CD4-positive, alpha-beta T cell treated with Interleukin-4 for 1 hour (primary cell): ENCODE measurements around the gene SPTA1.
"Not testable (repeated sequence)": the region's sequence is repeated elsewhere in the genome, so short reads cannot be mapped to it uniquely, and the experiment has no call there.

Source experiments
- DNase-seq, 2 donors: peaks; one replicate each; pipeline ENCODE4 v3.0.0-alpha.2; 2020 to 2022

Gene SPTA1

DNA sequence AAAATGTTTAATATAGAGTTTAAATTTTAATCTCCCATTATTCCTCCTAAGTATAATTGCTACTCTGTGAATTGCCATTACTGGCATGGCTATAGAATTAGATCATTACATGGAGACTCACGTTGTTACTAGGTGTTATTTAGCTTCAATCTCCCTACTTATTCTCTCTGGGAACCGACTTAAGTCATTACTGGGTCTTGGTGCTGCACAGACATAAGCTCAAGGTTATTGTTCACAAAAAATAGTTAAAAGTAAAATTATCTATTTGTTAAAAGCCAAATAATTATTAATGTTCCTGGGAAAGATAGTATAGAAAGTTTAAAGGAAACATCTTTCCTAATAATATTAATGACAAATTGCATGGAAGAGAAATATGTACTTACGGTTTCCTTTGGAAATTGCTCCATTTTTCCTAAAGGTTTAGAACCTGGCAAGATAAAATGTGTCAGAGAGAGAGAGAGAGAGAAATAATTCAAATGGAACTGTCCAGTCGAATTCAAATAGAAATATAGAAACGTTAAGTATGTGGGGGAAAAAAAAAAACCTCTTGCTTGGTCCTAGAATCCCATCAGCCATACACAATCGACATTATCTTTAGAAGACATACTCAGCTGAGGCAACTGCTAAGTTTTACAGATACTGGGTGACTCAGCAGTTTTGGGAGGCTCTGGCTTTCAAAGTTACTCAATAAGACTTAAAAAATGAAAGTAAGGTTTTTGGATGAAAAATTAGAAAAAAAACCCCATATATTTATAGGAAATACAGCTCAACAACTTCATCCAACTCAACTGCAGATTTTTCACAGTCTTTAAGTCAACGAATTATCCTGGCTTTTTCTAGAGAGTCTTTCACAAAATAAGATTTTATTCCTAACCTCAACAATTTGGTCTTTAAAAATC, at the start of gene SPTA1:
TSS of gene SPTA1 (minus strand) at position 605 of the 899 bp plus-strand sequence. CDS start at position 407, 198 bp downstream.
- DNase-seq = peak in 1 of 2 donors; percentile 11

DNA sequence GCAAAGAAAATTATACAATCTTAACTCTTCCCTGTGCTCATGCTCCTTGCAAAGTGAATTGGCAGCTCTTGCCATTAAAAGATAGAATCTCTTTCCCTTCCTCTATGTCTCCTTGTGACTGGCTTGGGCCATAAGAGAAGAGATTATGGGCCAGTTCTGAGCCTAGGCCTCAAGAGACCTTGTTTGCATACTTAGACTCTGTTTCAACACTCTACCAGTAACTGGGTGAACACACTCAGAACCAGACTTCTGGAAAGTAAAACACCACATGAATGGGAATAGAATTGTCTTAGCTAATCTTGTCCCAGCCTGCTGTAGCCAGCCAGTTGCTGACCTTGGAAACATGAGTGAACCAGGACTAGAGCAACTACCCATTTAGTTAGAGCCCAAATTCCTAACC, 49.3 kb upstream of the SPTA1 start:
- DNase-seq = no peak

DNA sequence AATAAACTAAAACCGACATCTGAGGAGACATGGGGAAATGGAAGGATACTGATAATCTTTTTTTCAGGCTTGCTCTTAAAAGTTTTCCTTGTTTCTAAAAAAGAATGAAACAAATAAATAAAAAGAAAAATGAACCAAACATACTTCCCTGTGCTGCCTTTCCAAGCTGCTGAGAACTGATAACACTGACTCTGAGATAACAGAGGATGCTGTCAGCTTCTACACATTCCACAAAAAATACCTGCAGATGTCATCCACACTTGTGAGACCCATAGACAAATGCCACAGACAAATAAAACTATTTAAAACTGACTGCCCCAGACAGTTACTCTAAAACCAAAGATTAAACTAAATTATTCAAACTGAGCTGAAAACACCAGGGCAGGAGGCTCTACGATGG, 46.0 kb upstream of the SPTA1 start:
- DNase-seq = no peak

DNA sequence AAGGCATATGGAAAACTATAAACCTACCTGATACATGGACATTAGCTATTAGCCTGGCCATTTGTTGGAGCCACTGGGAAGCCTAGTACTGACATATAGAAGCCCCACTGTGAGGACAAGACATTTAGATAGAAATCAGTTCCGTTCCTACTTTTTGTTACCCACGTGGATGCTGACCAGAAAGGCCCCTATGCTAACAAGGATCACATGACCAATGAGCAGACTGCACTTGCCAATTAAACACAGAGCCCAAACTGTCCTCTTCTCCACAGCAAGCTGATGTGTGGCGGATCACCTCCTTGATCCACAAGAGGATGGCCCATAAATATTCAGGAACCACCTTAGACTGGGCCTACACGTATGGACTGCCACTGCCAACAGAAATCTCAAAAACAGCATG, 45.2 kb upstream of the SPTA1 start:
- DNase-seq = no peak

DNA sequence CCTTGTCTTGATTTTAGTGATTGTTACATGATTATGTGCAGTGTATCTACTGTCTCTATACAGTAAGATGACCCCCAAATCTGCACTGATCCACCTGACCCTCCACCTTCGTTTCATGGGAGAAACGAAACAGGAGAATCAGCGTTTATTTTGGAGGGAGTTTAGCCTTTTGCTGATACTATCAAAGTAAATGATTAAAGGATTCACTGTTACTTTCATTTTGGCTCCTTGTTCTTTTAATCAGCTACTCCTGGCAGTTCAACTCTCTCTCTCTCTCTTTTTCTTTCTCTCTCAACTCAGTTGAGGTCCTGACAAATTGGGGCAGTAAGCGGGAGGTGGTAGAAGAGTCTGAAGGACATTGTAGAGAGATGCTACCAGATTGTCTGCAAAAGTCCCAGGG, 43.9 kb upstream of the SPTA1 start:
- no peak for DNase-seq

DNA sequence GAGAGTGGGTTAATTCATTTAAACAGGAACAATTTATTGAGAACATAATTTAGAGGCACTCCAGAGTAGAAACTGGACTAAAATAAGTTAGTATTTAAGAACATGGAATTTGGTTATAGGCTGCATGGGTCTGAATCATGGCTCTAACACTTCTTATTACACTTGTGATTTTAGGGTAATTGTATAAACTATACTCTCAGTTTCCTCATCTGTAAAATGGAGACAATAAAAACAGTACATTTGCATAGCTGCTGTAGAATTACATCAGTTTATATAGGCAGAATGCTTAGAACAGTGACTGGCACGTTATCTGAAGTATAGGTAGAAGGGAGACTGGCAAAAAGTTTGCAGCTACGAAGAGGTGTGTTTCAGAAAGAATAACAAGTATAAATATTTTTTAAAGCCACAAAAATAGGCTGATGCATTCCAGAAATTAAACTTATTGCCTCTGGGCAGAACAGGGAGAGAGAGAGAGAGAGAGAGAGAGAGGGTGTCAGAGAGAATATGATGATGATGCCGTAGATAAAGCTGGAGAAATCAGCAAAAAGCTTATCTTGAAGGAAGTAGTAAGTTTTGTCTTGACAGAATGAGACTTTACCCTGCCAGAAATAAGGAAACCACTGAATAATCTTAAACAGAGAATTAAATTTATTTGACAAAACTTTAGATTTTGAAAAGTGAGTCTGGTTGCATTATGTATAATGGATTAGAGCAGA, 42.2 kb upstream of the SPTA1 start:
- DNase-seq = no peak

DNA sequence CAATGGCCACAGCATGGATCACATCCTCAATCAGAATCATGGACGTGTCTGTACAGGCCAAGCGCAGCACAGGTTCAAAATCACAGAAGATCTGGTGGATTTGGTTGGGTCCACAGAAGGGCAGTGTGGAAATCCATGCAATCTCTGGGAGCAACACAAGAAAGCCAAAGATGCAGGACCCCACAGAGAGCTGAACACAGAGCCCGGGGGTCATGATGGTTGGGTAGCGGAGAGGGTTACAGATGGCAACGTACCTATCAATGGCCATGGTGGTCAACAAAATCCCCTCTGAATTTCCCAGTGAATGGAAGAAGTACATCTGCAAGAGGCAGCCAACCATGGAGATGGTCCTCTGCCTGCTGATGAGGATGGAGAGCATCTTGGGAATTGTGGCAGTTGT, 37.9 kb upstream of the SPTA1 start:
- no peak for DNase-seq

DNA sequence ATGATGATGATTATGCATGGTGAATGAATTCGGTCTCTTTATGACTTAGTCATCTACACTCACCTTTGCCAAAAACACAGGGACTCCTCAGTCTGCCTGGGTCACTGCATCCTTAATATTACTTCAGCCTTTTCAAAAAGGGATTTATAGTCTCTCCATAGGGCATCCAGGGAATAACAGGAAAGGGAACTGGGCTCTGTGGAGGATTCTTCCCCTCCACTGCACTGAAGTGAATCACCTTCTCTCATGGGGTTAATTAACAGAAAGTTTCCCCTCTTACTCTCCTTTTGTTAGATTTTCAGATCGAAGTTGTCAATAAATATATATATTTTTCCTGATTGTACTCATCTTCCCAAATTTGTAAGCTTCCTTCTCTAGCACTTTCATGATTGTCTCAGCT, 34.1 kb upstream of the SPTA1 start, which contains the start of gene OR6K3:
TSS of gene OR6K3 (minus strand) at position 101 of the 400 bp plus-strand sequence. CDS start 2,605 bp downstream, outside the sequence.
- DNase-seq = no peak

DNA sequence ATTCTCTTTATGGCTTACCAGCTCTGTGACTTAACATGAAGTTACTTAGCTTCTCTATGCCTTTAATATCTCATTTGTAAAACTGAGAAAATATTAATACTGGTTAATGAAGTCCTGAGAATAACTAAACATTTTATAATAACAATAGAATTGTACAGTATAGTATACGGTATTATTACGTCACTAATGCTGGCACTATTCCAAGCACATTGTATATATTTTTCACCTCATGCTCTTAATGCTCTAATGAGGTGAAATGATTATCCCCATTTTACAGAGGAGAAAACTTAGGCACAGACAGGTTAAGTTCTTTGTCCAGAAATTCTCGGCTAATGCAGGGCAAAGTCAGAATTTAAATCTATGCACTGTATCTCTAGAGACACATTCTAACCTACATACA, 33.1 kb upstream of the SPTA1 start:
- DNase-seq = no peak

DNA sequence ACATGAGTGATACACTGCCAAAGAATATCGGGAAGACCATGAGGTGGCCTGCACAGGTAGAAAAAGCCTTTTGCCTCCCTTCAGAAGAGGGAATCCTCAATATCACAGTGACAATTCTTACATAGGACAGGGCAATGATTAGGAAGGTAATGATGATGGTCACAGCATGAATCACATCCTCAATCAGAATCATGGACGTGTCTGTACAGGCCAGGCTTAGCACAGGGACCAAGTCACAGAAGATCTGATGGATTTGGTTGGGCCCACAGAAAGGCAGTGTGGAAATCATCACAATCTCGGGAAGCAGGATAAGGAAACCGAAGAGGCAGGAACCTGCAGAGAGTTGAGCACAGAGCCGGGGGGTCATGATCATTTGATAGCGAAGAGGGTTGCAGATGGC, 30.8 kb upstream of the SPTA1 start:
- no peak for DNase-seq

DNA sequence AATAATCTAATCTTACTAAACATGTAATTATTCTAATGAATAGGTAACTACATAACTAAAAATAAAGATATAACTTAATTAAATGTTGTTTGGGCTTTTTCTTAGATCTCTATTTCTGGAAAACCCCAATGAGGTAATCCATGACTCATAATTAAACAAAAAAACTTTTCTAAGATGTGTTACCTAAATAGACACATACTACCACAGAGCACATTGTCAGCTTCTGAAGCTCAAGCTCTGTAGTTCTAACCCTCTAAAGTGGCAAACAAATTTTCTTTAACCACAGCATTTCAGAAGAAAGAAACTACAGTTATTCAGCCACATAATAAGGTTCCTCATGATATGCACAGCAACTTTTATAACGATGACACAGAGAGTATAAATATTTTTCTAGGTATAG, 29.8 kb upstream of the SPTA1 start:
- DNase-seq = no peak

DNA sequence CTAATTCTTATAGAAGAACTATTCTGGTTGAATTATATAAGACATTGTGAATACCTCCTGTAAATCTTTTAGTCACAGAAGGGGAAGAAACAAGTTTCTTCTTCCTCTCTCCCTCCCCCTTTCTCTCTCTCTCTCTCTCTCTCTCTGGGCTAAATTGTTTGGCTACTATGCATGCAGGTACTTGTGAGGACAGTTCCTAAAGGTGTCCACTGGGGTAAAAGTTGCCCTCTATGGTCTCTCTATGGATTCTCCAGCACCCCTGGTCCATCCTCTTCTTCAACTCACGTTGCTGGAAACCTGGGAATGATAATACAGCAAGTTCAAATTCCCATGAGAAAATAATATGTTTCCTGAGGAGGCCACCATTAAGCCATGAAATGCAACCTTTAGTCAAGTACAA, 28.2 kb upstream of the SPTA1 start:
- no peak for DNase-seq

DNA sequence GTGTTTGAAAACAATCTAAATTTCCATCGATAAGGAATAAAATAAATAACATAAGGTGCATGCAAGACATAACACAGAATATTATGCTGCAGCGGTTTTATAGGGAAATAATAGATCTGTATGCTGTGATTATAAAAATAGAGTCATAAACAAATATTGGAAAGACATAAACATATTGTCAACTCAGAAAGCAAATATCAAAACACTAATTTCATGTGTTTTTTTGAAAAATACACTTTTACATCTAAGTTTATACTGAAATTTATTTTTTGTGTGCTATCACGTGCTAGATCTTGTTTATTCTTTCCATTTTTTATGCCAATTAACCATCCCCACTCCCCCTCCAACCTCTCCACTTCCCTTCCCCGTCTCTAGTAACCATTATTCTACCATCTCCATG, 24.6 kb upstream of the SPTA1 start:
- no peak for DNase-seq

DNA sequence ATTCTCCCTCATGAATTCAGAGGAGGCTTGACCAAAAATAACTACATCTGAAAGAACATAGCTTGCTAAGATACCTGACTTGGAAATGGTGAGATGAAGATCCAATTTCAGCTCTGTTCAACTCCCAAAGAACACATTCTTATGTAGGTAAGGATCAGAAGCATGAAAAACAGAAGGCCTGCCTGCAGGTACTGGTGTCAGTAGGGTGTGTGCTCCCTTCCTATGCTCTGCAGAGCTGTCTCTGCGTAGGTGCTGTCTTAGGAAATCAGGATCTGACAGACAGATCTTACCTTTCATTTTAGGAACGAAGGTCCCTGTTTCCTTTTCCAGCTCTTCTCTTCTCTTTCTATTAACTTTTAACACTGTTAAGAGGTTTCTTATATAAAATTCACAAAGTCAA, 19.6 kb upstream of the SPTA1 start:
- DNase-seq = no peak

DNA sequence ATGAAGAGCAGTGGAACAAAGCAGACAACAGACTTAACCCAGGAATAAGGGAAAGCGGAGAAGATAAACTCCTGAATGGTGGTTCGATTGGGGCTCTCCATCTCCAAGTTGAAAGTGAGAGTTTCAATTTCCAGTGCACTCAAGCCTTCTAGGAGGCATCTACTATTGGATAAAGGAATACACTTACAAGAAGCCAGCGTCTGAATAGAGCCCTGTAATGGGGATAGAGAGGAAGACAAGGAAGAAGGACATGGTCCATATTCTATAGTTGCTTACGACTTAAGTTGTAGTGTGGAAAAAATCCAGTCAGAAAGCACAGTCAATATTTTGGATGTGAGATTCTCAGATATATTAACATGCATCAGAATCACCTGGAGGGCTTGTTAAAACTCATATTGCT, 14.0 kb upstream of the SPTA1 start, which contains the start of gene OR6K2:
TSS of gene OR6K2 (minus strand) at position 101 of the 400 bp plus-strand sequence. CDS start at position 101, 0 bp downstream.
- DNase-seq = no peak

DNA sequence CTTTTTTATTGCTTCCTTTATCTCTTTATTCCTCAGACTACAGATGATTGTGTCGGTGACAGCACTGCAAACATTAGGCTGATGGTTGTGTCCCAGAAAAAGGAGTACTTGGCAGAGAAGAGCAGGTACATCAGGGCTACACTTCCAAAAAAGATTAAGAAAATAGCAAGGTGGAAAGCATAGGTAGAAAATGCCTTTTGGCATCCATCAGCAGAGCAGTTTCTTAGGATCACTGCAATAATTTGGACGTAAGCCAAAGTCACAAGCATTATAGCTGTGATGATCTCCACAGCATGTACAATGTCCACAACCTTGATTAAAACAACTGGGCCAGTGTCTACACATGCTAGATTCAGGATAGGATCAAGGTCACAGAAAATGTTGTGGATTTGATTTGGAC, 8.1 kb upstream of the SPTA1 start:
- no peak for DNase-seq

DNA sequence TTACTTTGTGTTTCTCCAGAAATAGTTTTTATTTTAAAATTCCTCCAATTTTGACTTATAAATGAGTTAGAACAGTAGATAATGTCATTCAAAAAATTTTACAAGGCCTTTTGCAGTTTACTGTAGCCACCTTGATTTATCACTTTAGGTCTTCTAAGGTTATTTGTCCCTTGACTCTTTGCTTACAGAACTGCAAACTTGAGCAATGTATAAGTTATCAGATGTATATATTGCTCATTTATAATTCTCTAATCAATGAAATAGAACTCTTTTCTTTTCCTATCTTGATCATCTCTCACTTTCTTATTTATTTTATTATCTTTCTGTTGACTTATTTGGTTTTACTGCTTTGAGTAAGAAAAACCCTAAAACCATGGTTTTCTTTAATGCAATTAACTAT, 5.8 kb upstream of the SPTA1 start:
- DNase-seq = no peak

DNA sequence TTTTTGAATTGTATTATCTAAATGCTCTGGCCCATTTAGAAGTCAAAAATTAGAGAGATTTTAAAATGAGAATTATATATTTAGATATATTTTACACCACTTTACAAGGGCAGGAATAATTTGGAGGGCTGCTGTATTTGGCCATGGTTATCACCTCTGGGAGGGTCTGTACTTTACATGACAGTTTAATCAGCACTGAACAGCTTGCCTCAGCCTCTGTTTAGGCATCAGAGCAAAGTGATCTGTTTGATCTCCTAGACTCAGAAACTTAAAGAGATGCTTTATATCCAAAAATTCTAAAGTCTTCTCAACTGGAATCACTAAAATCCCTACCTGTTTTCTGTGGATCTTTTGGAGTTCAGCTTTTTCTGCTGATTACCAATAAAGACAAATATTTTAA, 5.4 kb upstream of the SPTA1 start:
- DNase-seq = no peak

DNA sequence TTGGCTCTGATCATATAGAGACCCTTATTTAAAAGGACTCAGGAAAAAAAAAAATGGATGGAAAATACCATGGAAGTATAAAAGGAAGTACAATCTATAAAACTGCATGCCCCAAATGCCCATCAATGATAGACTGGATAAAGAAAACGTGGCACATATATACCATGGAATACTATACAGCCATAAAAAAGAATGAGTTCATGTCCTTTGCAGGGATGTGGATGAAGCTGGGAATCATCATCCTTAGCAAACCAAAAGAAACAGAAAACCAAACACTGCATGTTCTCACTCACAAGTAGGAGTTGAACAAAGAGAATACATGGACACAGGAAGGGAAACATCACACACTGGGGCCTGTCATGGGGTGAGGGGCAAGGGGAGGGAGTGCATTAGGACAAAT, 4.6 kb upstream of the SPTA1 start:
- DNase-seq = not testable (repeated sequence)

DNA sequence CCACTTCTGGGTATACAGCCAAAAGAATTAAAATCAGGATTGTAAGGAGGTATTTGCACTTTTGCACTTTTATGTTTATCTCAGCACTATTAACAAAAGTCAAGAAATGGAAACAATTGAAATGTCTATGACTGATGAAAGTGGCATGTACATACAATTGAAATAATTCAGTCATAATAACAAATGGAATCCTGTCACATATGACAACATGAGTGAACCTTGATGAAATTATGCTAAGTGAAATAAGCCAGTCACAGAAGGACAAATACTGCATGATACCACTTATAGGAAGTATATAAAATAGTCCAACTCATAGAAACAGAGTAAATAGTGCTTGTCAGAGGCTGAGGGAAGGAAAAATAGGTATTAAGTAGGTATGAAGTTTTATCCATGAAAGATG, 3.4 kb upstream of the SPTA1 start:
- DNase-seq = no peak

DNA sequence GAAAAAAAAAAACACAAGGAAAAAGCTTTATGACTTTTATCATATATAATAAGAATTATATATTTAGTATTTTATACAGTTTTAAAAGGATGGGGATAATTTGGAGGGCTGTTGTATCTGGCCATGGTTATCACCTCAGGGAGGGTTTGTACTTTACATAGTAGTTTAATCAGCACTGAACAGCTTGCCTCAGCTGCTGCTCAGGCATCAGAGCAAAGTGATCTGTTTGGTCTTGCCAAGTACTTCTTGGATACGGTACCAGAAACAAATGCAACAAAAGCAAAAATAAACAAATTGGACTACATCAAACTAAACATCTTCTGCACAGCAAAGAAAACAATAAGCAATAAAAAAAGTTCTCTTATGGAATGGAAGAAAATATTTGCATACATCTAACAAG, 2.6 kb upstream of the SPTA1 start:
- no peak for DNase-seq

DNA sequence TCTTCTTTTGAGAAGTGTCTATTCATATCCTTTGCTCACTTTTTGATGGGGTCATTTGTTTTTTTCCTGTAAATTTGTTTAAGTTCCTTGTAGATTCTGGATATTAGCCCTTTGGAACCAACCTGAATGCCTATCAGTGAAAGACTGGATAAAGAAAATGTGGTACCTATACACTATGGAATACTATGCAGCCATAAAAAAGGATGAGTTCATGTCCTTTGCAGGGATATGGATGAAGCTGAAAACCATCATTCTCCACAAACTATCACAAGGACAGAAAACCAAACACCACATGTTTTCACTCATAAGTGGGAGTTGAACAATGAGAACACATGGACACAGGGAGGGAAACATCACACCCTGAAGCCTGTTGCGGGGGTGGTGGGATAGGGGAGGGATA, 1.8 kb upstream of the SPTA1 start:
- not testable (repeated sequence) for DNase-seq

DNA sequence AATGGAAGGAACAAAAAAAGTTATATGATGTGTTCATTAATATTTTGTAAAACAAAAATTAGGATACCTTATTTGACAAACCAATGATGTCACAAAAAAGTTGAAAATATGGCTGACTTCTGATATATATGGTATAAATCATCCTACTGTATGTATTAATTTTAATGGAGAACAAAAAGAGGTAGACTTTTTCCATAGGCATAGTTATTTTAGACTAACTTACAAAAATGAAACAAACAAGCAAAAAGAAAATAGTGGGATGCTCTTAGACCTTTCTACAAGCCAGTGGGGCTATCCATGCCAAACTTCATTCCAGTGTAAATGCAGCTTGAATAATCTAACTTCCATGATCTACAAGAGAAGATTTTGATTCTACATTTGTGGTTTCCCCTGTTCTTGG, 522 bp upstream of the SPTA1 start:
- no peak for DNase-seq

DNA sequence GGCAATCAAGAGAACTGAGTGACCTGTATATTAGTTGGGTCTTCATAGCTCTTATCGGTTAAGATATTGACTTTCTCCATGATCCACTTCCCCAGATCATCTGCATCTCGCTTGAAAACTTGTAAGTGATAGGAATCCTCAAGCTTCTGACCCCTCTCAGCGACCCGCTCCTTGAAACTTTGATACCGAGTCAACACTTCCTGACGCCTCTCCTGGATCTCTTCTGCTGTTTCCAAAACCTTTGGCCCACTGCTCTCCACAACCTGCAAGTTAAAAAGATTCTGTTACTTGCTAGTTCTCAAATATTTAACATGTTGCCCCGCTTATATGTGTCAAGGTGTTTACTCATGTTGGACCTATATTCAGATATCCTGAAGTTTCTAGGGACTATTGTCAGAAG, 1.4 kb downstream of the SPTA1 start:
- DNase-seq = no peak
